CD14-positive monocyte (primary cell): ENCODE data around the gene HOXB1. TPM values are rescaled to one million over a fixed set of nuclear protein-coding genes. Genes with fewer than 3 reads are reported as not detected.

ENCODE experiments used
- DNase-seq, 3 donors: peaks; one replicate each; pipeline ENCODE4 v3.0.0-alpha.2; 2011 to 2022
- H2AFZ ChIP-seq: 2 replicates; pipeline ENCODE4 v1.6.0; 2012; ENCODE audit warnings: mild to moderate bottlenecking, low read depth, low read length, inconsistent platforms; ENCODE audit not compliant: insufficient read depth, poor library complexity, severe bottlenecking
- H3K27ac ChIP-seq, 2 donors: 1 replicate in 1 of 2; 2 replicates in 1 of 2; pipeline ENCODE4 v1.5.1; 2012 to 2013; ENCODE audit warnings: low read length in 2 of 2, control low read depth in 1 of 2, inconsistent platforms in 1 of 2, low read depth in 1 of 2, mild to moderate bottlenecking in 1 of 2
- H3K27me3 ChIP-seq, 2 donors: one replicate each; pipeline versions ENCODE4 v1.6.0 to v1.6.1; 2011 to 2013; ENCODE audit warnings: low read length in 2 of 2; ENCODE audit not compliant: control insufficient read depth in 2 of 2, insufficient read depth in 2 of 2
- H3K36me3 ChIP-seq, 2 donors: replicated peaks in 1 of 2; 1 replicate in 1 of 2; 2 replicates in 1 of 2; pipeline versions ENCODE4 v1.5.1 to v1.6.1; 2012 to 2013; ENCODE audit warnings: low read length in 2 of 2, control low read depth in 1 of 2, inconsistent platforms in 1 of 2, mild to moderate bottlenecking in 1 of 2; ENCODE audit not compliant: insufficient read depth in 2 of 2, control insufficient read depth in 1 of 2
- H3K4me1 ChIP-seq, 2 donors: 1 replicate in 1 of 2; 2 replicates in 1 of 2; pipeline versions ENCODE4 v1.5.1 to v1.6.1; 2012 to 2013; ENCODE audit warnings: low read length in 2 of 2, control low read depth in 1 of 2, inconsistent platforms in 1 of 2, mild to moderate bottlenecking in 1 of 2, moderate library complexity in 1 of 2; ENCODE audit not compliant: insufficient read depth in 2 of 2, control insufficient read depth in 1 of 2
- H3K4me2 ChIP-seq: replicated peaks from 2 replicates; pipeline ENCODE3; 2012; ENCODE audit warnings: low read length, moderate library complexity, mild to moderate bottlenecking; ENCODE audit not compliant: poor library complexity, severe bottlenecking; ENCODE audit errors: extremely low read depth
- H3K4me3 ChIP-seq, 3 experiments: fragments of 200-600 bp in 1 of 3; sonication (generic) in 1 of 3; replicated peaks in 1 of 3; 1 replicate in 2 of 3; 2 replicates in 1 of 3; pipeline ENCODE4 v1.5.1; 2011 to 2013; ENCODE audit warnings: low read length in 3 of 3, mild to moderate bottlenecking in 3 of 3, control low read depth in 2 of 3, low read depth in 2 of 3, inconsistent platforms in 1 of 3, moderate library complexity in 1 of 3
- H3K79me2 ChIP-seq: 2 replicates; pipeline ENCODE4 v1.6.0; 2012; ENCODE audit warnings: mild to moderate bottlenecking, control low read depth, inconsistent platforms, low read length, moderate library complexity; ENCODE audit not compliant: insufficient read depth
- H3K9ac ChIP-seq: 2 replicates; pipeline ENCODE4 v1.6.0; 2017; ENCODE audit warnings: low read length, mild to moderate bottlenecking; ENCODE audit not compliant: insufficient read depth, poor library complexity, severe bottlenecking
- H3K9me3 ChIP-seq, 2 donors: replicated peaks in 1 of 2; 1 replicate in 1 of 2; 2 replicates in 1 of 2; pipeline versions ENCODE4 v1.5.1 to v1.6.1; 2012 to 2013; ENCODE audit warnings: low read length in 2 of 2, control low read depth in 1 of 2; ENCODE audit not compliant: control insufficient read depth in 1 of 2, insufficient read depth in 1 of 2
- H4K20me1 ChIP-seq: 2 replicates; pipeline ENCODE4 v1.6.0; 2012; ENCODE audit warnings: mild to moderate bottlenecking, low read length, control low read depth, moderate library complexity; ENCODE audit not compliant: insufficient read depth
- H3K27ac Mint-ChIP-seq, 7 donors: one replicate each; pipeline ENCODE4 v1.8.0; 2020; ENCODE audit warnings: mild to moderate bottlenecking in 7 of 7, mixed read lengths in 7 of 7, moderate library complexity in 6 of 7, inconsistent platforms in 2 of 7
- H3K27me3 Mint-ChIP-seq, 3 donors: one replicate each; pipeline ENCODE4 v1.8.0; 2021 to 2022; ENCODE audit warnings: low read depth in 3 of 3, mild to moderate bottlenecking in 3 of 3, mixed read lengths in 3 of 3, moderate library complexity in 3 of 3, inconsistent platforms in 1 of 3
- H3K36me3 Mint-ChIP-seq, 2 donors: one replicate each; pipeline ENCODE4 v1.8.0; 2020; ENCODE audit warnings: mixed read lengths in 2 of 2, inconsistent platforms in 1 of 2, mild to moderate bottlenecking in 1 of 2
- H3K4me1 Mint-ChIP-seq: one replicate; pipeline ENCODE4 v1.8.0; 2020; ENCODE audit warnings: mild to moderate bottlenecking, mixed read lengths
- H3K4me3 Mint-ChIP-seq, 2 donors: one replicate each; pipeline ENCODE4 v1.8.0; 2020; ENCODE audit warnings: mild to moderate bottlenecking in 2 of 2, mixed read lengths in 2 of 2, moderate library complexity in 1 of 2
- H3K9me3 Mint-ChIP-seq, 7 donors: one replicate each; pipeline ENCODE4 v1.8.0; 2020 to 2022; ENCODE audit warnings: mixed read lengths in 7 of 7, mild to moderate bottlenecking in 6 of 7, moderate library complexity in 6 of 7, inconsistent platforms in 2 of 7
- CTCF ChIP-seq: fragments of 200-600 bp; IDR thresholded peaks from one replicate; pipeline ENCODE4 v1.8.0; 2022; ENCODE audit warnings: antibody characterized with exemption, mild to moderate bottlenecking
- WGBS: methylation state at CpG from one replicate; pipeline ENCODE4 v1.1.5; 2013; ENCODE audit warnings: missing lambda C conversion rate; ENCODE audit not compliant: insufficient coverage; 5-methylcytosine and 5-hydroxymethylcytosine counted together
- intact Hi-C, 2 donors: fragments of 100-400 bp; cut with micrococcal nuclease; formaldehyde crosslinking; loops; one replicate each; pipeline versions ENCODE4 v1.15.0 to v1.15.1; 2023
- polyA plus RNA-seq, 3 donors: library from polyadenylated mRNA; depleted of rRNA in 1 of 3; unstranded in 2 of 3; stranded (reverse) in 1 of 3; fragments of 300-500 nt in 2 of 3; fragments of >200 nt in 1 of 3; fragmentation: Illumina TruSeq in 2 of 3; gene quantifications; 1 replicate in 2 of 3; 2 replicates in 1 of 3; pipeline ENCODE4 v1.2.3, GENCODE V29; 2012 to 2021

Gene HOXB1
- polyA plus RNA-seq, 3 donors, result not detected

DNA sequence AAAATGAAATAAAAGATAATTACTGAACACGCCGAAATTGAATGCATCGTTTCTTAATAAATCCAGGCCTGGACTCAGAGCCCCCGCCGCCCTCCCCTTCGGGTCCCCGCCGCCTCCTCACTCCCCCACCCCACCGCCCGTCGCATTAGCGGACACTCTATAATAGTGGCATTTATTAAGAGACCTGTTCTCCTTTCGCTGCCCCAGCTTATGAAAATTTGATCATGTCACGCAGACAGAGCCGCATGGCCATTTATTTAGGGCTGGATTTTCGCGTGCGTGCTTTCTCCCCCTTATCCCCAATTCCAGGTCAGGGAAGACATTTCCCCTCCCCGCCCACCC is 20.4 kb upstream of the HOXB1 start:
- Histone ChIP-seq H3K27ac (no peak overlapping the region), H3K4me3 (no peak overlapping the region), H4K20me1 (no peaks in the 10 kb centered on the region), H3K27me3 (peaks cover 16 to 48% of the 10 kb centered on the region in 2 donors), H3K79me2 (no peaks in the 10 kb centered on the region), H3K36me3 (no peaks in the 10 kb centered on the region), H3K9ac (no peak overlapping the region), H3K4me1 (peaks cover 13 to 23% of the 10 kb centered on the region in 2 donors), H2AFZ (no peak overlapping the region), H3K9me3 (no peaks in the 10 kb centered on the region), H3K4me2 (no peak overlapping the region)
- intact Hi-C loops, result no loop called here
- no peak overlapping the region for H3K27ac Mint-ChIP-seq
- H3K36me3 Mint-ChIP-seq, result peaks cover 2 to 3% of the 10 kb centered on the region in 2 donors
- H3K27me3 Mint-ChIP-seq, result peaks cover 55 to 57% (median 56%) of the 10 kb centered on the region in 3 donors
- DNase-seq, result no peak
- H3K4me1 Mint-ChIP-seq, result peaks cover 33% of the 10 kb centered on the region
- WGBS, result no CpG with 5 or more reads among the region's 19 CpGs
- no peak overlapping the region for H3K4me3 Mint-ChIP-seq
- H3K9me3 Mint-ChIP-seq, result peaks cover 0 to 9% (median 0%) of the 10 kb centered on the region in 7 donors
- TF ChIP-seq CTCF, result no peak

DNA sequence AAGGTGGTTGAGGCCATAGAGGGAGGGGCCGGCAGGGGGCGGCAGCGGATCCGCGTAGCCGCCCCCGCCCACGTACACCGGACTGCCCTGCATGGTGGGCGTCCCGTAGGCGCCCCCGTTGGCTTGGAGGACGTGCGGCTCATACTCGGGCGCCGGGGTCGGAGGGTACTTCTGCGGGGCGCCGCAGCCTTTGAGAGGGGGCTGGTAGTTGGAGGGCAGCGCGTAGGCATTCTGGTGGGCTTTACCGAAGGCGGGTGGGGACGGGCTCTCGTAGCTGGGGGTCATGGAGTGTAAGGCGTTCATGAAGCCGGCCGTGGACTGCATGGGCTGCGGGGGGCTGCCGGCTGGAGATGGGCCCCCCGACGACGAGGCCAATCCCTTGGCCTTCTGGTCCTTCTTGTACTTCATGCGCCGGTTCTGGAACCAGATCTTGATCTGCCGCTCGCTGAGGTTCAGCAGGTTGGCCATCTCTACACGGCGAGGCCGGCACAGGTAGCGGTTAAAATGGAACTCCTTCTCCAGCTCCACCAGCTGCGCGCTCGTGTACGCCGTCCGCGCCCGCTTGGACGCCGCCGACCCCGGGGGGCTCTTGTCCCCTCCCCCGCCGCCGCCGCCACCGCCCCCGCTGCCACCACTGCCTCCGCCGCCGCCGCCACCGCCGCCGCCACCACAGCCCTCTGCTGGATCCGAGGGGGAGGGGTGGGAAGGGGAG is 19.8 kb upstream of the HOXB1 start:
- H3K4me3 Mint-ChIP-seq, result no peak overlapping the region
- H3K4me2 ChIP-seq, result no peak overlapping the region
- H3K27me3 Mint-ChIP-seq, result peaks cover 55 to 57% (median 56%) of the 10 kb centered on the region in 3 donors
- peaks cover 2 to 3% of the 10 kb centered on the region in 2 donors for H3K36me3 Mint-ChIP-seq
- H3K9ac ChIP-seq, result no peak overlapping the region
- H3K36me3 ChIP-seq, result no peaks in the 10 kb centered on the region
- H3K27ac Mint-ChIP-seq, result no peak overlapping the region
- H2AFZ ChIP-seq, result no peak overlapping the region
- no peaks in the 10 kb centered on the region for H3K79me2 ChIP-seq
- peaks cover 13 to 48% of the 10 kb centered on the region in 2 donors for H3K27me3 ChIP-seq
- H4K20me1 ChIP-seq, result no peaks in the 10 kb centered on the region
- no peak overlapping the region for H3K27ac ChIP-seq
- DNase-seq, result no peak
- no peak overlapping the region for H3K4me3 ChIP-seq
- H3K4me1 ChIP-seq, result peaks cover 11 to 19% of the 10 kb centered on the region in 2 donors
- 96% methylated on average over 46 of the region's 70 CpGs for WGBS
- peaks cover 0 to 5% (median 0%) of the 10 kb centered on the region in 7 donors for H3K9me3 Mint-ChIP-seq
- TF ChIP-seq CTCF, result no peak
- peaks cover 31% of the 10 kb centered on the region for H3K4me1 Mint-ChIP-seq
- no peaks in the 10 kb centered on the region for H3K9me3 ChIP-seq
- intact Hi-C loops, result no loop called here
